Thymus (tissue), 11 donors: ENCODE results near the gene TMEM62. TPM values are rescaled to one million over a fixed set of nuclear protein-coding genes. Genes with fewer than 3 reads are reported as not detected.

Source experiments
- DNase-seq, 9 donors: peaks; one replicate each; pipeline ENCODE4 v3.0.0-alpha.2; 2013; ENCODE audit warnings: low spot score in 9 of 9, low read depth in 6 of 9, missing footprints in 1 of 9
- H3K27ac ChIP-seq, 2 donors: one replicate each; pipeline ENCODE4 v1.5.1; 2013; ENCODE audit warnings: control low read depth in 1 of 2, low read depth in 1 of 2, low read length in 1 of 2, mild to moderate bottlenecking in 1 of 2, moderate library complexity in 1 of 2
- H3K27me3 ChIP-seq, 2 donors: one replicate each; pipeline ENCODE4 v1.5.1; 2013; ENCODE audit warnings: low read length in 1 of 2; ENCODE audit not compliant: control insufficient read depth in 2 of 2, insufficient read depth in 1 of 2
- H3K36me3 ChIP-seq, 2 donors: one replicate each; pipeline ENCODE4 v1.5.1; 2013; ENCODE audit warnings: low read length in 1 of 2, mild to moderate bottlenecking in 1 of 2, moderate library complexity in 1 of 2; ENCODE audit not compliant: control insufficient read depth in 2 of 2, insufficient read depth in 2 of 2
- H3K4me1 ChIP-seq, 2 donors: one replicate each; pipeline ENCODE4 v1.5.1; 2013; ENCODE audit warnings: low read length in 2 of 2; ENCODE audit not compliant: control insufficient read depth in 2 of 2, insufficient read depth in 2 of 2
- H3K4me3 ChIP-seq, 2 donors: one replicate each; pipeline ENCODE4 v1.5.1; 2013; ENCODE audit warnings: low read length in 2 of 2, control low read depth in 1 of 2, mild to moderate bottlenecking in 1 of 2
- H3K9me3 ChIP-seq, 2 donors: one replicate each; pipeline ENCODE4 v1.5.1; 2013; ENCODE audit warnings: low read length in 1 of 2, mild to moderate bottlenecking in 1 of 2; ENCODE audit not compliant: control insufficient read depth in 2 of 2, insufficient read depth in 1 of 2
- WGBS: extraction: QIAGEN DNeasy Blood & Tissue Kit; methylation state at CpG from one replicate; pipeline ENCODE4 v1.1.7; 2013; 5-methylcytosine and 5-hydroxymethylcytosine counted together
- polyA plus RNA-seq: library from polyadenylated mRNA; stranded (reverse); fragments of 200-250 nt; gene quantifications from one replicate; pipeline ENCODE4 v1.2.3, GENCODE V29; 2013
- total RNA-seq: library from RNA; stranded (reverse); fragments of 120-200 nt; gene quantifications from one replicate; pipeline ENCODE4 v1.2.4, GENCODE V29; 2013
- donor health status: healthy.

TMEM62 gene
- total and polyA plus RNA-seq, 2 donors = 5.1 to 17.8 TPM

DNA sequence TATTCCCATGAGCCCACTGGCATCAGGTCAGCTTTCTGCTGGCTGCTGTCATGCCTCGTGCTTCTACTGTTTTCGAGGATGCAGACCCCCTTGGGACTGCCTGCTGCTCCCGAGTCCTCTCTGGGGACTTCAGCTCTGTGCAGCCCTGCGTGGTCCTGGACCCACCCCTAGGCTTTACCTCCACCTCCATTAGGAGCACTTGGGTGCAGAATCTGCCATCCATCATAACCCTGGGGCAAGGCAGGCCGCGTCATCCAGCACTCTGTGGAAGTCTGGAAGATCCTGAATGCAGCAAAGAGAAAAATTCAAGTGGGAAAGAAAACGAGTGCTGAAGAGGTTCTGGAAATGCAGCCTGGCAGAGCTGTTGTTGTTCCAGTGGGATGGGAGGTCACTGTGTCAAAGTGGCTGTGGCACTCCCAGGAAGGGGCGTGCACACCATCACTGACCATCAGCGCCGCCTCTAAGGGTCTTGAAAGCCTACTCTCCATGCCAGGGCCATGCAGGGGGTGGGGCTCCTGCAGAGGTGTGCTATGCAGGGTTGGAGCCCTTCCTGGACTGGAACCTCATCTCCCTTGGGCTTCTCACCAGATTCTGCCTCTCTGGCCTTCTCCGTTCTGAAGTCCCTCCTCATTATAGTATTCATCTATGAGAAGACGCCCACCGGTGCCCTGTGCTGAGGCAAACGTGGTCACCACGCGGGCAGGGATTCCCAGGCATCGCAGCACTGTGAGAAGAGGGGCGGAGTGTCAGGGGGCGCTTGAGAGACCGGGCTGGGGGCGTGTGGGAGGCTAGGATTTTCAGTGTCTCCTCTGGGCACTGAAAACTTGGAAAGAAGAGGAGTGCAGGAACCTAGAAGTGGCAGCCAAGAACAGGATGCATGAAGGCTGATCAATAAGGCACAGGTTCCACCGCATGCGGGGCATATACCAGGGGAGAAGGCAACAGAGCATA lies 74.9 kb downstream of the TMEM62 start:
- no peak for DNase-seq
- Histone ChIP-seq H3K9me3 (no peaks in the 10 kb centered on the region), H3K36me3 (no peaks in the 10 kb centered on the region), H3K4me3 (no peak overlapping the region), H3K27me3 (peaks cover 0 to 37% of the 10 kb centered on the region in 2 donors), H3K27ac (no peak overlapping the region), H3K4me1 (no peaks in the 10 kb centered on the region)
- WGBS = 80% methylated on average over 23 of the region's 23 CpGs

DNA sequence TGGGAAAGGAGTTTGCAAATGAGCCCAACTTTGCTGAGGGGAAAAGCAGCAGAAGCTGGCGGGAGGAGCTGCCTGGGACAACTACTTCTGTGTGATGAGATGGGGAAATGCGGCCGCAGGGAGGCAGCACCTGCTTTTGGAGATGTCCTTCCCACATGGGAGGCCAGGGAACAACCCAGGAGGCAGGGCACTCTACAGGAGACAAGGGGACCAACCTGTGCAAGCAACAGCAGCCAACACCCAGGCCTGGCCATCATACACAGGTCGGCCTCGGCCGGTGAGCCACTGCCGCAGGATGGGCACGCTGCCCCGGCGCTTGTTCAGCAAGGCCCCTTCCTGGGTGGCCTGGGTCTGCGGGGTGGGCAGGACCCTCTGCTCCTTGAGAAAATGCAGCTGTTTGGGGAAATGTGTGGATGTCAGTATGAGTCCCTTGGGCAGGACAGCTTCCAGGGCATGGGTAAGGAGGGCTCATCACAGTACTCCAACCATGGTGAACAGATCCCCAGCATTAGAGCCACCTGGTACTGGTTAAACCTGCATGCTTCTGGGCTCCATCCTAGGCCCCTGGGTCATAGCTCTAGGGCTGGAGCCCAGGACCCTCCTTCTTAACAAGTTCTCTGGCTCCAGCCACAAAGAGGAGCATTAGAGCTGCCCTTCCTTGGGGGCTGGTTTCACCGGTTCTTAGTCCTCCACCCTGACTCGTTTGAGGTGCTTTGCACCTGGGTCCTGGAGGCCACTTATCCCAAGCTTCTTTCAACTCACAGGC lies 75.9 kb downstream of the TMEM62 start:
- Histone ChIP-seq H3K36me3 (no peaks in the 10 kb centered on the region), H3K9me3 (no peaks in the 10 kb centered on the region), H3K4me3 (no peak overlapping the region), H3K27ac (no peak overlapping the region), H3K4me1 (no peaks in the 10 kb centered on the region), H3K27me3 (peaks cover 0 to 37% of the 10 kb centered on the region in 2 donors)
- DNase-seq = no peak
- WGBS = 80% methylated on average over 13 of the region's 13 CpGs

DNA sequence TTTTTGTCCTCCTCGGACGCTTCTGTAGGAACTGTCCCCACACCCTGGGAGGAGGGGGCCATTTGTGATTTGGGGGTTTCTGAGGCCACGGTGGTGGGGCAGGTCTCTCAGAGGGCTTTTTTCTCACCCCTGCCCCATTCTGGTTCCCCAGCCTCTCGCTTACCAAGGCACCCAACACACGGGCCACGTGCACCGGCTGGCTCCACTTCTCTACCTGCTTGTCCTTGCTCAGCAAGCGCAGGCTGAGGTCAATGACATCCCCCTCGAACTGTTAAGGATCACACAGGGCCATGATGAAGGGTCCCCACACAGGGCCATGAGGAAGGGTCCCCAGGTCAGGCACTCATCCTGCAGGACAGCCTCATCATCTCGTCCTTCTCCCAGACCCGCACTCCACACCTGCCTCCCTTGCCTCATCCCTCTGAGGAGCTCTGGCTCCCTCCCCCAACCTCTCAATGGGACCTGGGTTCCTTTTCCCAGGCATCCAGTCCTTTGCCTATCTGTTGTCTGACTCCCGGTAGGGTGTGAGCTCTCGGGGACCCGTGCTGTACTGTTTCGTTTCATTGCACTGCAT lies 76.9 kb downstream of the TMEM62 start:
- Histone ChIP-seq H3K36me3 (no peaks in the 10 kb centered on the region), H3K4me1 (no peaks in the 10 kb centered on the region), H3K27ac (no peak overlapping the region), H3K9me3 (no peaks in the 10 kb centered on the region), H3K27me3 (peaks cover 0 to 37% of the 10 kb centered on the region in 2 donors), H3K4me3 (no peak overlapping the region)
- WGBS = 93% methylated on average over 15 of the region's 15 CpGs
- no peak for DNase-seq

DNA sequence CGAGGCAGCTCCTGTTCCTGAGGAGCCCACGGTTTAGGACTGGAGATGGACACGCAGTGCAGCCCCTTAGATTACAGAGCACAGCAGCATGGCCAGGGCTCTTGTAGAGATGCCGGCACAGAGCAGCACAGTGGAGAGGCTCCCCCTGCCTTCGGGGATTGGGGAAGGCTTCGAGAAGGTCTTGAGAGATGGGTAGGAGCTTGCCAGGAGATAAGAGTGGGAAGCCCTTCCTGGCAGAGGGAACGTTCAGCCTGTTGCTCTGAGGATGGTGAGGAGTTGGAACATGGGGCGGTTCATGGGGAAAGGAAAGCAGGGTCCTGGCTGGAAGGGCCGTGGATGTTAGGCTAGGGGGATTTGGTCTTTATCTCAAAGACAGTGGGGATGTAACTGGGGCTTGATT lies 77.4 kb downstream of the TMEM62 start:
- WGBS = 92% methylated on average over 9 of the region's 9 CpGs
- no peak for DNase-seq
- Histone ChIP-seq H3K27ac (no peak overlapping the region), H3K27me3 (peaks cover 0 to 37% of the 10 kb centered on the region in 2 donors), H3K9me3 (no peaks in the 10 kb centered on the region), H3K36me3 (no peaks in the 10 kb centered on the region), H3K4me1 (no peaks in the 10 kb centered on the region), H3K4me3 (no peak overlapping the region)

DNA sequence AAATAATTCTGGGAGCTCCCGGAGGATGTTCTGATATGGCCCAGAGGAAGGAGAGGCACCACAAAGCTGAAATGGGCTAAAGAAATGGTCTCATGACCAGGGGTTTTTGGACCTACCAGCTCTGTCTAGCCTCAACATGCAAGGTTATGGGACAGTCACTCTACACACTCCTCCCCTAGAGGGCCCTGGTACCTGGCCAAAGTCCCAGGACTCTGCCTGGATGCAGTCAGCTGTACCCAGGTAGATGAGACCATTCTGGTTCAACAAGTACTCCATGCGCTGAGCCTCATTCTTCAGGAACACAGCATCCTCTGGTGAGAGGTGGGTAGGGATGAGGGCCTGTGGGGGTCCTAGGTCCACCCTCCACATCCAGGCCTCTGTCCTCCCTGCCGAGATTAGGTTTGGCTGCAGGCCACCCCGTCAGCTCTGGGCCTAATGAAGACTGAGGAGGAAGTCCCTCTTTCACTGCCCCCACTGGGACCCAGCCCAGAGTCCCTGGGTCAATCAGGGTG lies 77.9 kb downstream of the TMEM62 start:
- Histone ChIP-seq H3K4me3 (no peak overlapping the region), H3K36me3 (no peaks in the 10 kb centered on the region), H3K27me3 (peaks cover 0 to 35% of the 10 kb centered on the region in 2 donors), H3K9me3 (no peaks in the 10 kb centered on the region), H3K27ac (no peak overlapping the region), H3K4me1 (no peaks in the 10 kb centered on the region)
- WGBS = 96% methylated on average over 4 of the region's 4 CpGs
- no peak for DNase-seq

DNA sequence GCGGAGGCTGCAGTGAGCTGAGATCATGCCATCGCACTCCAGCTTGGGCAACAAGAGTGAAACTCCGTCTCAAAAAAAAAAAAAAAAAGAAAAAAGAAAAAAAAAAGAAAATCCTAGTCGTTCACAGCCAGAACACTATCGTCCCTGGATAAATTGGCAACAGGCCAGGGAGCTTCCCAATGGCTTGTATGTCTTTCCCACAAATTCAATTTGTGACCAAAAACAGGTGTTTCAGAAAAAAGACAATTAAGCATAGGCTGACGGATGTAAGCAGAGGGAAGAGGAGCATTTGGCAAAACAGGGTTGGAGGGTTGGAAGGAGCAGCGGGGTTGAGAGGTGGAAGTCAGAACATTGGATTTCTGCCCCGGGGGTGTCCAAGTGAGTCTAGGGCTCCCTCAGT lies 78.9 kb downstream of the TMEM62 start:
- Histone ChIP-seq H3K27me3 (peaks cover 0 to 30% of the 10 kb centered on the region in 2 donors), H3K9me3 (no peaks in the 10 kb centered on the region), H3K27ac (no peak overlapping the region), H3K36me3 (no peaks in the 10 kb centered on the region), H3K4me3 (no peak overlapping the region), H3K4me1 (no peaks in the 10 kb centered on the region)
- 93% methylated on average over 8 of the region's 8 CpGs for WGBS
- DNase-seq = no peak

DNA sequence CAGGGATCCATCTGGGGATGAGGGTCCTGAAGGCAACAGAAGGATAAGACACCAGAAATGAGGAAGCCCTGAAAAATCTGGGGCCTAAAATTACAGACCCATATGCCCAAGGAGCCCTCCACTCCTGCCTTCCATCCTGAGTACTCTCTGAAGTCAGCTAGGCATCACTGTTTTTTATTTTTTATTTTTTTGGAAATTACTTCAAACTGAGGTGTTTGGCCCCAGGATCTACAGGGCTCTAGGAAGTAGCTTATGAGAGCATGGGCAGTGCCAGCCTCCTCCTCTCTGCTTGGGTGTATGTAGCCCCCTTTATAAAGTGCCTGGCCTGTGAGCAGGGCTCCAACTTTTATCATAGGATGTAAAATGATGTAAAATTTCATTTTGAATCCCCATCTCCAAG lies 79.6 kb downstream of the TMEM62 start:
- Histone ChIP-seq H3K36me3 (no peaks in the 10 kb centered on the region), H3K9me3 (no peaks in the 10 kb centered on the region), H3K4me1 (no peaks in the 10 kb centered on the region), H3K27me3 (peaks cover 0 to 23% of the 10 kb centered on the region in 2 donors), H3K27ac (no peak overlapping the region), H3K4me3 (no peak overlapping the region)
- DNase-seq = no peak

DNA sequence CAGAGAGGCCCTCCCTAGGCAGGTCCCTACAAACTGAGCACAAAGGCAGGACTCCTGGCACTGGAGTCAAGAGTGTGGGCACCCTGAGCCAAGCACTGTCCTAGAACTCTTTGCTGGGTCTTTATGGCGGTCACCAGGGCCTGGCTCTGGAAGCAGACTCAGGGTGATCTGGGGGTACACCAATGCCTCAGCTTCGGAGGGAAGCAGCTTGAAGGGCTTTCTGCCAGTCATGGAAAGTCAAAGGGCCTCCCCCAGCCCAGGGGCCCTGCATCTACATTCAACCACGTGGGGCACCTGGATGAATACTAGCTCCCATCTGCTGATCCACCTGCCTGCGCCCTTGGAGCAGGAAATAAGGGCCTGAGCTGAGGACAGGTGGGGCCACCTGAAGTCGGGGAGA lies 80.1 kb downstream of the TMEM62 start:
- no peaks in the 10 kb centered on the region for H3K9me3 ChIP-seq
- no peaks in the 10 kb centered on the region for H3K36me3 ChIP-seq
- no peak overlapping the region for H3K27ac ChIP-seq
- WGBS = 89% methylated on average over 5 of the region's 5 CpGs
- H3K27me3 ChIP-seq = peaks cover 0 to 18% of the 10 kb centered on the region in 2 donors
- no peak overlapping the region for H3K4me3 ChIP-seq
- DNase-seq = no peak
- H3K4me1 ChIP-seq = no peaks in the 10 kb centered on the region

DNA sequence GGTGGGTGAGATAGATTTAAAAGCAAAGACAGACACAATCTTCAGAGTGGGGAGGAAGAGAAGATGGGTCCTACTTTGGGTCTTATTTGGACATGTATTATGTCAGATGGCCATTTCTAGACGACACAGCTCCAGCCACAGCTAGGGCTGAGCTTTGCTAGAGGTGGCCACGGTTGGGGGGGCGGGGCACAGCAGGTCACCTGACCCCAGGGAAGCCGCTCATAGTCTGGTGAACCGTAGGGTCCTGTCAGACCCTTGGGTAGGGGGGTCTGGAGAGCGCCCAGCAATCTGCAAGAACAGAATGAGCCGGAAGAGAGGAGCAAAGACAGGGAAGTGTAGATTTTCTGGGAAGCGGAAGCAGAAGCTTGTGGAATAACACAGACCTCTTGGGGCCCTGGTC lies 80.8 kb downstream of the TMEM62 start:
- H3K4me1 ChIP-seq = no peaks in the 10 kb centered on the region
- no peak overlapping the region for H3K27ac ChIP-seq
- WGBS = 88% methylated on average over 8 of the region's 8 CpGs
- no peak overlapping the region for H3K4me3 ChIP-seq
- peaks cover 0 to 11% of the 10 kb centered on the region in 2 donors for H3K27me3 ChIP-seq
- no peaks in the 10 kb centered on the region for H3K36me3 ChIP-seq
- H3K9me3 ChIP-seq = no peaks in the 10 kb centered on the region
- no peak for DNase-seq
